ELF-1 (cell line): ENCODE data around the gene ACAD8.
"Not testable (repeated sequence)": the region's sequence is repeated elsewhere in the genome, so short reads cannot be mapped to it uniquely, and the experiment has no call there.

ENCODE experiments used
- DNase-seq: peaks from one replicate; pipeline ENCODE4 v3.0.0-alpha.2; 2016; ENCODE audit warnings: low read depth, low spot score

Gene ACAD8

DNA sequence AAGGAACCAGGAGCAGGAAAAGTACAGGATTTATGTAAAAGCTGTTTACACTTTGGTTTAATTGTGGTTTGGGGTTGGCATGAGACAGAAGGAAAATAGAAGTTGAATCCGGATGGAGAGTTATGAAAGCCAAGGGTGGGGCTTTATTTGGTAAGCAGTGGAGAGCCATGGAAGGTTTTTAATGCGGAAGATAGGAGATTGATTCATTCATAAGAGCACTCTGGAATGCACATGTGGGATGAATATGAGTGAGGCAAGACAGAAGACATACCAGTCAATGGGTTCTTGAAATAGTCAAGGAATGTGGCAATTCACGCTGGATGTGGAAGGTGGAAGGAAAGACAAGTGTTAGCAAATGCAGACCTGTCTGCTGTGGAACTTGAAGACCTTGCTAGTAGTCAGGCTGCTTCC is 13.5 kb downstream of the ACAD8 start:
- DNase-seq = no peak

DNA sequence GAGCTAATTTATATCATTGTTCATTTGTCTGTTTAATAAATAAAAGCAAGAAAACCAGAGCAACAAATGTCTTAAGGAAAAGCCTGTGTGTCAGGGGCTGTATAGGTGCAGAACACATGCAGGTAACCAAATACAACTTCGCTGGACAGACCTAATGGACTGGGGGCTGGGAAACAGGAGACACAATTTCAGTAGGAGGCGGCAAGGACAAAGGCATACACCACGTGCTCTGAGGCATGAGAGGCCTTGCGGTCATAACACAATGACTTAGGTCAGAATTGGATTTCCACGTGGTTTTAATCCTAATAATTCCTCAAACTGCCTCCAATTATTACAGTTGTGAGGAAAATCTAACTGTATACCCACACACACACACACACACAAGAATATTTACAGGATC is 14.1 kb downstream of the ACAD8 start:
- no peak for DNase-seq

GRCh38 chr11:134267966-134268365 is 14.6 kb downstream of the ACAD8 start:
- no peak for DNase-seq

DNA sequence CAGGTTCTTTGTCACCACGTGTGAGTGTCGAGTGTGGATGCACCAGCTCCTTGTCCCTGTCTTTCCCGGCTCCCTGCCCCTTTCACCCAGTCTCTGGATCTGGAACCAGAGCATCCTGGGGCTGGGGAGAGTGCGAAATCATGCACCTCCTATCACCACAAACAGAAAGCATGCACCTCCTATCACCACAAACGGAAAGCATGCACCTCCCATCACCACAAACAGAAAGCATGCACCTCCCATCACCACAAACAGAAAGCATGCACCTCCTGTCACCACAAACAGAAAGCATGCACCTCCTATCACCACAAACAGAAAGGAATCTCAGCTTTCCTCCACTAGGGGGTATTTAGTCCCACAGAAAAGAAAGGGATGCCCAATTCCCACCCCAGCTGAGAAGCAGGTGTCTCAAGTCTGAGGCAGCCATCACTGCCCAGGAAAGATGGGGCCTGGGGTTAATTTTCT is 16.9 kb downstream of the ACAD8 start:
- DNase-seq = peak; percentile 53

DNA sequence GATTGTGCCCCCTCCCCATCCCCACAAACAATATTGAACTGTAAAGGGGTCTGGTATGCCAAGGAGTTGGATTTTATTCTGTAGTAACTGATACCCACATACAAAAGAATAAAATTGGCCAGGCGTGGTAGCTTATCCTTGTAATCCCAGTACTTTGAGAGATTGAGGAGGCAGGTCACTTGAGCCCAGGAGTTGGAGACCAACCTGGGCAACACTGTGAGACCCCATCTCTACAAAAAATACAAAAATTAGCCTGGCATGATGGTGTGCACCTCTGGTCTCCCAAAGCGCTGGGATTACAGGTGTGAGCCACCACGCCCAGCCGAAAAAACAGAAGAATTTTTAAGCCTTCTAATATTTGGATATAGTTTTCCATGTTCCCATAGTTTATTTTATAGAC is 18.6 kb downstream of the ACAD8 start:
- no peak for DNase-seq

GRCh38 chr11:134272381-134273316 is 19.3 kb downstream of the ACAD8 start:
- peak; percentile 58 for DNase-seq

DNA sequence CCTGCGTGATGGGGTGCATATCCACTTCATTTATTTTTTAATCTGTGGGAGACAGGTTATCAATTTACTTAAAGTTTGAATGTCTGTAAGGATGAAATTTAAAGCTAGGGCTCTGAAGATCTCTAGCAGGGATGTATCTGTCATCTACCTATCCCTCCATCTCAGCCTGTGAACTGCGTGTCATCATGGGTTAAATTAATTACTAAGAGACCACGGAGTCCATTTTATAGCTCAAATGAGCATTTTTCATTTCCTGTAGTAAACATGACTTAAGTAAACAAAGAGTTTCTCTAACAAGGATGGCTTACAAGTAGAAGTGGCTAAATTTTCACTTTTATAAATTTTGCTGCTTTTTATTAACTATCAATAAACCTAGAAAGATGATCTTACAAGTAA is 19.9 kb downstream of the ACAD8 start:
- DNase-seq = no peak

- no peak for DNase-seq
Measured at GRCh38 chr11:134275188-134275533, 21.8 kb downstream of the ACAD8 start.

- peak; percentile 51 for DNase-seq
Measured at GRCh38 chr11:134275534-134276395, 22.4 kb downstream of the ACAD8 start, which contains the start of gene GLB1L3. Gene GLB1L3, plus strand, starts transcription at chr11:134276379. Its CDS starts 362 bp downstream, at chr11:134276741.

DNA sequence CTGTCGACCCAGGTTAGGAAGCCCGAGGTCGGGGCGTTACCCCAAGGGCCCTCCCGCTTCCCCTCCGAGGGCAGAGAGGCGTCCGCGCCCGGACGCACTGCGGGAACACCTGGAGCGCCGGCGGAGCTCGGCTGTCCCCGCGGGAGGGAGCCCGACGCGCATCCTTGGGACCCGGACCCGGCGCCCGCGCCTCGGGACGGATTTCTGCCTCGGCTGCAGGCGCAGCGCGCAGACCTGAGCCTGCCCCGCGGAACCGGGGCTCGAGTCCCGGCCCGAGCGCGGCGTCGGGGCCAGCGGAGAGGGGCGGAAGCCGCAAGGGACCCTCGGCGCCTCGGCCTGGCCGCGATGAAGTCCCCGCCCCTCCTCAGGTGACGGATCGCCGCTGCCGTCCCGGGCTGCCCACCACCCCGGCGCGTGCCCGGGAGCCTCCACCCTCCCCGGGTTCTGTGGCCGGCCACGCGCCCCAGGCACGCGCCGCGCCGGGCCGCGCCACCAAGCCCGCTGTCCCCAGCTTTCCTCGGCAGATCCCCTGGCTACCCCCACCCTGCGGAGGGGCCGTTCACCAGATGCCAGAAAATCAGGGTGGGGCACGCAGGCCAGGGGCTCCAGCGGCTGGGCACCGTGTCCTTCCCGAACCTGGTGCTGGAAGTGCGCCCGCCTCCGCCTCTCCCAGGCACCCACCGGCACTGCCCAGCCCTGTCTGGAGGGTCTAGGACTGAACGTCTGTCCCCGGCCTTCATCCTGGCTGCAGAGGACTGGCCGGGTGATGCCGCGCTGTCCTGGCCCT is 23.2 kb downstream of the ACAD8 start:
- peak; percentile 48 for DNase-seq

- no peak for DNase-seq
Measured at GRCh38 chr11:134277183-134278001, 24.0 kb downstream of the ACAD8 start.

GRCh38 chr11:134278356-134278755 is 25.0 kb downstream of the ACAD8 start:
- DNase-seq = no peak

GRCh38 chr11:134281635-134282034 is 28.3 kb downstream of the ACAD8 start:
- DNase-seq = not testable (repeated sequence)

GRCh38 chr11:134282121-134283045 is 29.0 kb downstream of the ACAD8 start:
- no peak for DNase-seq

GRCh38 chr11:134283461-134284230 is 30.3 kb downstream of the ACAD8 start:
- DNase-seq = no peak

- DNase-seq = not testable (repeated sequence)
Measured at GRCh38 chr11:134284349-134284748, 31.0 kb downstream of the ACAD8 start.

GRCh38 chr11:134287561-134287960 is 34.2 kb downstream of the ACAD8 start:
- DNase-seq = no peak

DNA sequence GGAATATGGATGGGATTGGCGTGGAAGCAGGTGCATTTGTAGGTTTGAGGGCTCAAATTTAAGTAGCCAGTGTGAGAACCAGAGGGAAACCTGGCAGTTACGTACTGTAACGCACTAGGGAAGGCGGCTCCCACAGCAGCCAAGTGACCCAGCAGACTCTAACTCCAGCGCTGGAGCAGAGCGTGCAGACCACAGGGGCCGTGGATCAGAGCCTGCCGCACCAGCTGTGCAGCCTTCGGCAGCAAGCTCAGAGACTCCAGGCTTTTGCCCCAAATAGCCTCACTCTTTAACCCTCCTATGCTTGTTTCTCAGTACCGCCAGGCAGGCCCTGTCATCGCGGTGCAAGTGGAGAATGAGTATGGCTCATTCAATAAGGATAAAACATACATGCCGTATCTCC is 35.1 kb downstream of the ACAD8 start:
- DNase-seq = no peak

DNA sequence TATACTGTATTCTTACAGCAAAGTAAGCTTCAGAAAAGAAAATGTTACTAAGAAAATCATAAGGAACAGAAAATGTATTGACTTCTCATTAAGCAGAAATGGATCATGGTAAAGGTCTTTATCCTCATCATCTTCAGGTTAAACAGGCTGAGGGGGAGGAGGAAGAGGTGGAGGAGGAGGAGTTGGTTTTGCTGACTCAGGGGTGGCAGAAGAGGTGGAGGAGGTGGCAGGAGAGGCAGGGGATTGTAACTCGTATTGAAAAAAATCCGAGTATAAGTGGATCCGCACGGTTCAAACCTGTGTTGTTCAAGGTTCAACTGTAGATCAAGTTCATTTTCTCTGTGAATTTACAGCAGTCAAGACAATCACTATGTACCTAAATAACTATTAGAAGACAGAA is 35.8 kb downstream of the ACAD8 start:
- no peak for DNase-seq
